Activated T-cell treated with anti-CD3 and anti-CD28 coated beads, Interleukin-2, amount 50 U/mL, for 48 hours (primary cell): ENCODE data around the gene TIAM2.
"Not testable (repeated sequence)": the region's sequence is repeated elsewhere in the genome, so short reads cannot be mapped to it uniquely, and the experiment has no call there.

ENCODE experiments used
- DNase-seq, 2 experiments: peaks; one replicate each; pipeline ENCODE4 v3.0.0-alpha.2; 2020

Gene TIAM2

GRCh38 chr6:154993026-154993425, 2.1 kb upstream of the TIAM2 start:
- no peak for DNase-seq

- no peak for DNase-seq
Measured at GRCh38 chr6:154993710-154994109, 1.4 kb upstream of the TIAM2 start.

- peak in 1 of 2 experiments; percentile 17 for DNase-seq
Measured at GRCh38 chr6:154994836-154995253, 270 bp upstream of the TIAM2 start.

- DNase-seq: no peak
Measured at GRCh38 chr6:154996016-154996590, 988 bp downstream of the TIAM2 start.

- DNase-seq: no peak
Measured at GRCh38 chr6:154996841-154997311, 1.8 kb downstream of the TIAM2 start.

GRCh38 chr6:154998855-154999254, 3.7 kb downstream of the TIAM2 start:
- DNase-seq: no peak

GRCh38 chr6:155001482-155001881, 6.4 kb downstream of the TIAM2 start:
- DNase-seq: no peak

- no peak for DNase-seq
Measured at GRCh38 chr6:155001934-155002333, 6.8 kb downstream of the TIAM2 start.

GRCh38 chr6:155003476-155003875, 8.4 kb downstream of the TIAM2 start:
- DNase-seq: no peak

- DNase-seq: no peak
Measured at GRCh38 chr6:155004017-155004416, 8.9 kb downstream of the TIAM2 start.

- DNase-seq: no peak
Measured at GRCh38 chr6:155004576-155005372, 9.7 kb downstream of the TIAM2 start.

GRCh38 chr6:155008625-155009024, 13.5 kb downstream of the TIAM2 start:
- DNase-seq: no peak

GRCh38 chr6:155010940-155011339, 15.8 kb downstream of the TIAM2 start:
- no peak for DNase-seq

- DNase-seq: no peak
Measured at GRCh38 chr6:155011809-155012291, 16.7 kb downstream of the TIAM2 start.

GRCh38 chr6:155013457-155013876, 18.4 kb downstream of the TIAM2 start:
- DNase-seq: no peak

- DNase-seq: no peak
Measured at GRCh38 chr6:155014137-155014536, 19.0 kb downstream of the TIAM2 start.

- no peak for DNase-seq
Measured at GRCh38 chr6:155014670-155015300, 19.7 kb downstream of the TIAM2 start.

- not testable (repeated sequence) for DNase-seq
Measured at GRCh38 chr6:155018415-155018814, 23.3 kb downstream of the TIAM2 start.

GRCh38 chr6:155021680-155022079, 26.6 kb downstream of the TIAM2 start:
- DNase-seq: no peak

- no peak for DNase-seq
Measured at GRCh38 chr6:155022721-155023120, 27.6 kb downstream of the TIAM2 start.

GRCh38 chr6:155023717-155024116, 28.6 kb downstream of the TIAM2 start:
- no peak for DNase-seq

GRCh38 chr6:155024391-155025027, 29.4 kb downstream of the TIAM2 start:
- no peak for DNase-seq

GRCh38 chr6:155026022-155026705, 31.0 kb downstream of the TIAM2 start:
- DNase-seq: no peak
